Measurements from ENCODE around the gene PTCD1.

Gene PTCD1

DNA sequence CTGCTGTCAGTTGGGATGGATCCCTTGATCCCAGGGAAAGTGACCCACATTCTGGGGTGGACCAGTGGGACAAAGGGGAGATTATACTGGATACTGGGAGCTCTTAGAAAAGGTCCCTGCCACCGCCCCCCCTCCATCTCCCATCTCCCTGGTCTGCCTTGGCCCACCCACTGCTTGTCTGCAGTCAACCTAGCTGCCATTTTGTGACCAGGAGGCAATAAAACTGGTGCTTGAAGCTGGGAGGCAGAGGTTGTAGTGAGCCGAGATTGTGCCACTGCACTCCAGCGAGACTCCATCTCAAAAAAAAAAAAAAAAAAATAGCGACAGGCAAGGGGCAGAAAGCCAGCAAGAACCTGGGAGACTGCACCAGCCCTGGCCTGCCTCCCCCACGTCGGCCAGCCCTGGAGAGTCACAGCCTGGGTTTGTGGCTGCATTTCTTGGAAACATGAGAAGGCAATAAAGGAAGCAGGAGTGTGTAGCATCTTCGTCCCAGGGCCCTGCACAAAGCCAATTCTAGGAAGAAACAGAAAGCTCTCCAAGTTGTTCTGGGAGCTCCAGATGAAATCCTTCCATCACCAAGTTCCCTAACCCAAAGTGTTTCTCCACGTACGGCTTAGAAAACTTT is 68.7 kb downstream of the PTCD1 start:
- DNase-seq (ENCODE audit: low read depth) = no peak

DNA sequence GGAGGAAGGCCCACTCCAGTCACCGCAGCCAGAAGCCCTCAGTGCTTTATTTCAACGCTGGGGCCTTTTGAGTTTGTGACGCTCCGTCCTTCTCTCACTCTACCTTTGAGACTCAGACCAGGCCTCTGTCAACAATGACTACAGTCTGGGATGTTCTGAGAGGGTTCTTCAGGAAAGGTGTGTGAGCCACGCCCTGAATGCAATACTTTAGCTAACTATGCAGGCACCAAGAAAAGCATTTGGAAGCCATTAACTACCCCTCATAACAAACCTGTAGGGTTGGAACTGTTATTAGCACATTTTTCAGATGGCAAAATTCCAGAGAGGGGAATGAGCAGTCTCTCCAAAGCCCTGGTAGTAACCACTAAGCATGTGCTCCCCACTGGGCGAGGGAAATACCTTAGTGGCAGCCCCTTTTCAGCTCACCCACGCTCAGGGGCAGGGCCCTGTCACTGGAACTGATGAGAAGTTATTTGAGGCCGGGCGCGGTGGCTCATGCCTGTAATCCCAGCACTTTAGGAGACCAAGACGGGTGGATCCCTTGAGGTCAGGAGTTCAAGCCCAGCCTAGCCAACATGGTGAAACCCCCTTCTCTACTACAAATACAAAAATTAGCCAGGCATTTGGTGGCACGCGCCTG is 69.7 kb downstream of the PTCD1 start:
- DNase-seq (ENCODE audit: low read depth) = no peak
